Tibial nerve (tissue), 4 donors: Measurements from ENCODE around the gene ASTL. TPM values are rescaled to one million over a fixed set of nuclear protein-coding genes. Genes with fewer than 3 reads are reported as not detected.
A peak's percentile ranks its signal among the peaks of the same experiment; 100 is the strongest.

Source experiments
- DNase-seq, 2 donors: peaks; one replicate each; pipeline ENCODE4 v3.0.0-alpha.2; 2019; ENCODE audit warnings: low spot score in 2 of 2
- H3K27ac ChIP-seq, 4 donors: fragments of 200-600 bp; sonication (generic) in 3 of 4; one replicate each; pipeline ENCODE4 v1.5.1; 2017 to 2019; ENCODE audit warnings: mild to moderate bottlenecking in 1 of 4
- H3K27me3 ChIP-seq, 2 donors: fragments of 200-600 bp; sonication (generic) in 1 of 2; one replicate each; pipeline versions ENCODE4 v1.5.1 to v1.6.0; 2017 to 2019
- H3K36me3 ChIP-seq, 3 donors: fragments of 200-600 bp; sonication (generic); one replicate each; pipeline ENCODE4 v1.5.1; 2018 to 2019
- H3K4me1 ChIP-seq, 4 donors: fragments of 200-600 bp; sonication (generic) in 3 of 4; one replicate each; pipeline ENCODE4 v1.5.1; 2017 to 2019
- H3K4me3 ChIP-seq, 4 donors: fragments of 200-600 bp; sonication (generic) in 3 of 4; one replicate each; pipeline ENCODE4 v1.5.1; 2017 to 2019; ENCODE audit warnings: mild to moderate bottlenecking in 1 of 4, moderate library complexity in 1 of 4
- H3K9me3 ChIP-seq, 4 donors: fragments of 200-600 bp; sonication (generic) in 3 of 4; one replicate each; pipeline ENCODE4 v1.5.1; 2017 to 2019
- EP300 ChIP-seq, 2 donors: sonication (generic); formaldehyde crosslinking; IDR thresholded peaks; one replicate each; pipeline ENCODE4 v1.6.1; 2017; ENCODE audit warnings: antibody characterized with exemption in 2 of 2, mild to moderate bottlenecking in 1 of 2
- POLR2A ChIP-seq, 2 donors: fragments of 450-650 bp; IDR thresholded peaks; one replicate each; pipeline ENCODE4 v1.6.1; 2017; ENCODE audit warnings: antibody characterized with exemption in 2 of 2, mild to moderate bottlenecking in 2 of 2, moderate library complexity in 2 of 2
- WGBS, 2 donors: methylation state at CpG; one replicate each; pipeline ENCODE4 v1.1.5; 2018; 5-methylcytosine and 5-hydroxymethylcytosine counted together
- total RNA-seq, 4 donors: library from RNA; depleted of rRNA; stranded (reverse); fragments of >200 nt; gene quantifications; one replicate each; pipeline ENCODE4 v1.1.0, GENCODE V29; 2016
- TF ChIP-seq, protein P1 (sequence below), 5 experiments: fragments of 200-600 bp in 3 of 5; fragments of 450-650 bp in 2 of 5; sonication (generic) in 3 of 5; IDR thresholded peaks; one replicate each; pipeline ENCODE4 v1.5.1; 2016 to 2019; ENCODE audit warnings: antibody characterized with exemption in 5 of 5, mild to moderate bottlenecking in 3 of 5, moderate library complexity in 2 of 5

Gene ASTL
- total RNA-seq, 4 donors from 2014 or later, result 0.60 TPM; not detected in 3

- H3K4me1 ChIP-seq, result peaks cover 0 to 17% (median 0%) of the 10 kb centered on the region in 4 donors
- H3K4me3 ChIP-seq, result no peak overlapping the region
- H3K9me3 ChIP-seq, result peaks cover 0 to 9% (median 1%) of the 10 kb centered on the region in 4 donors
- H3K27me3 ChIP-seq, result peaks cover 0 to 13% of the 10 kb centered on the region in 2 donors
- no peak for DNase-seq
- 83 to 90% methylated on average over 9 to 13 of the region's 13 CpGs for WGBS, 2 donors
- H3K27ac ChIP-seq, result no peak overlapping the region
- no peaks in the 10 kb centered on the region for H3K36me3 ChIP-seq
- TF ChIP-seq POLR2A (IDR thresholded peaks at IDR 0.05), result no peak
- TF ChIP-seq, protein P1, sequence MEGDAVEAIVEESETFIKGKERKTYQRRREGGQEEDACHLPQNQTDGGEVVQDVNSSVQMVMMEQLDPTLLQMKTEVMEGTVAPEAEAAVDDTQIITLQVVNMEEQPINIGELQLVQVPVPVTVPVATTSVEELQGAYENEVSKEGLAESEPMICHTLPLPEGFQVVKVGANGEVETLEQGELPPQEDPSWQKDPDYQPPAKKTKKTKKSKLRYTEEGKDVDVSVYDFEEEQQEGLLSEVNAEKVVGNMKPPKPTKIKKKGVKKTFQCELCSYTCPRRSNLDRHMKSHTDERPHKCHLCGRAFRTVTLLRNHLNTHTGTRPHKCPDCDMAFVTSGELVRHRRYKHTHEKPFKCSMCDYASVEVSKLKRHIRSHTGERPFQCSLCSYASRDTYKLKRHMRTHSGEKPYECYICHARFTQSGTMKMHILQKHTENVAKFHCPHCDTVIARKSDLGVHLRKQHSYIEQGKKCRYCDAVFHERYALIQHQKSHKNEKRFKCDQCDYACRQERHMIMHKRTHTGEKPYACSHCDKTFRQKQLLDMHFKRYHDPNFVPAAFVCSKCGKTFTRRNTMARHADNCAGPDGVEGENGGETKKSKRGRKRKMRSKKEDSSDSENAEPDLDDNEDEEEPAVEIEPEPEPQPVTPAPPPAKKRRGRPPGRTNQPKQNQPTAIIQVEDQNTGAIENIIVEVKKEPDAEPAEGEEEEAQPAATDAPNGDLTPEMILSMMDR (IDR thresholded peaks at IDR 0.05), result no peak
- TF ChIP-seq EP300 (IDR thresholded peaks at IDR 0.05), result no peak
These were observed 27.6 kb downstream of the ASTL start for GRCh38 chr2:96110621-96111256.

GRCh38 chr2:96109931-96110511, 28.3 kb downstream of the ASTL start:
- 94 to 97% methylated on average over 2 to 3 of the region's 3 CpGs for WGBS, 2 donors
- no peaks in the 10 kb centered on the region for H3K36me3 ChIP-seq
- H3K9me3 ChIP-seq, result peaks cover 0 to 17% (median 4%) of the 10 kb centered on the region in 4 donors
- peaks cover 0 to 6% of the 10 kb centered on the region in 2 donors for H3K27me3 ChIP-seq
- TF ChIP-seq, protein P1 (IDR thresholded peaks at IDR 0.05), result no peak
- TF ChIP-seq EP300 (IDR thresholded peaks at IDR 0.05), result no peak
- H3K4me3 ChIP-seq, result no peak overlapping the region
- no peak for DNase-seq
- H3K27ac ChIP-seq, result no peak overlapping the region
- peaks cover 0 to 15% (median 0%) of the 10 kb centered on the region in 4 donors for H3K4me1 ChIP-seq

DNA sequence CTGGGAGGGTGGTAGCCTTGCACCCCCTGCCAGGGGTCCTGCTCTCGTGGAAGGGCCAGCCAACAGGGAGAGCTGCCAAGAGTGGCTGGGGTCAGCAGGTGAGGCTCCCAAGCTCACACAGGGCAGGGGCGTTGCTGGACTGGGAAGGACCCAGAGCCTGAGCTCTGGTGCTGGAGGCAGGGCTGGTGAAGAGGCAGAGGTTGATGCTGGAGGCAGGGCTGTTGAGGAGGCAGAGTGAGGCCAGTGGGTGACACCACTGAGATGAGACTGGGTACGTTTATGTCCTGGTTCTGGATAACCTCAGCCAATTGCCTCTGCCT, 29.0 kb downstream of the ASTL start:
- H3K27me3 ChIP-seq, result no peaks in the 10 kb centered on the region
- H3K27ac ChIP-seq, result peak overlapping the region in 1 of 4 donors; percentile 54
- no peak for DNase-seq
- peaks cover 0 to 15% (median 0%) of the 10 kb centered on the region in 4 donors for H3K4me1 ChIP-seq
- H3K36me3 ChIP-seq, result no peaks in the 10 kb centered on the region
- peaks cover 0 to 21% (median 4%) of the 10 kb centered on the region in 4 donors for H3K9me3 ChIP-seq
- 39 to 51% methylated on average over 2 of the region's 3 CpGs for WGBS, 2 donors
- H3K4me3 ChIP-seq, result peak overlapping the region in 1 of 4 donors; percentile 21
- TF ChIP-seq EP300 (IDR thresholded peaks at IDR 0.05) (no peak), POLR2A (IDR thresholded peaks at IDR 0.05) (no peak)
- TF ChIP-seq, protein P1 (IDR thresholded peaks at IDR 0.05), result no peak

DNA sequence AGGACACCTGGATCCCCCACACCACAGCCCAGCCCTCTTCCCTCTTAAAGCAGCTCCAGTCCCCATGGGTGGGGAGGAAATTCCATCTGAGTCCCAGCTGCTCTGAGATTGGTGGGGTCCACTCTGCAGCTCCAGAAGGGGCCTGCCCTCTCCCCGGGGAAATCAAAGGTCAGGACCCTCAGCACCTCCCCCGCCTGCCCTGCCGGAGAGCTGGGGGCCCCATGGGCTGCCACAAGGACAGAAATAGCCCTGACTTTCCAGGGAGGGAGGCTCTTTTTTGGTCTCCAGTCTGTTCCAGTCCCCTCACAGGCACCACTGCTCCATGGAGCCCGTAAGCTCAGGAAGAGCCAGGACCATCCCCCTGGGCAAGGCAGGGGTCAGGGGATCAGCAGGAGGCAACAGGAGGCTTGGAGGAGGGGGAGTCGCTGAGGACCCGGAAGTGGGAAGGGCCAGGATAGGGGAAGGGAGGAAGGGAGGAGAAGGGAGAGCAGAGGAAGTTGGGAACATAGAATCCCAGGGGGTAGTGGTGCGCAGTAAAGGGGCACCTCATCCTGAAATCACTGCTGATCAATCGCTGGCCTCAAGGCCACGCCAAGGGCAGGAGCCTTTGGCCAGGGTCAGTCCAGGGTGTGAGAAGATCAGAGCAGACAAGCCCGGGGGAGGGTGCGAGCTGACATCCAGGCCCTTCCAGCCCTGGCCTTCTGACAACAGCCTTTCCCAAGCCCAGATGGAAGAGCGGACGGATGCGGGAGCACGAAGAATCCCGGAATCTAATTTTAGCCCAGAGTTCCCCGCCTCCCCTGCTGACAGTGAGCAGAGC, 29.6 kb downstream of the ASTL start:
- DNase-seq, result no peak
- Histone ChIP-seq H3K4me3 (peak overlapping the region in 1 of 4 donors; percentile 21), H3K27ac (peak overlapping the region in 2 of 4 donors; percentile 54 to 55), H3K9me3 (peaks cover 0 to 21% (median 4%) of the 10 kb centered on the region in 4 donors), H3K36me3 (no peaks in the 10 kb centered on the region), H3K4me1 (peaks cover 0 to 15% (median 0%) of the 10 kb centered on the region in 4 donors), H3K27me3 (no peaks in the 10 kb centered on the region)
- TF ChIP-seq POLR2A (IDR thresholded peaks at IDR 0.05), result no peak
- no peak for TF ChIP-seq EP300 (IDR thresholded peaks at IDR 0.05)
- TF ChIP-seq, protein P1 (IDR thresholded peaks at IDR 0.05), result no peak
- 21 to 30% methylated on average over 15 to 17 of the region's 17 CpGs for WGBS, 2 donors
